ENCODE data around the gene PSMA8.
"Not testable (repeated sequence)": the region's sequence is repeated elsewhere in the genome, so short reads cannot be mapped to it uniquely, and the experiment has no call there.

The PSMA8 gene

GRCh38 chr18:26133652-26134051 lies at the start of gene PSMA8:
Gene PSMA8, plus strand, starts transcription at chr18:26133869. Its CDS starts 97 bp downstream, at chr18:26133966.
- no peak for DNase-seq

GRCh38 chr18:26085056-26085455 lies 48.6 kb upstream of the PSMA8 start:
- no peak for DNase-seq

GRCh38 chr18:26086959-26087358 lies 46.7 kb upstream of the PSMA8 start:
- DNase-seq = no peak

- DNase-seq = no peak
Measured at GRCh38 chr18:26088487-26088886, 45.2 kb upstream of the PSMA8 start.

GRCh38 chr18:26089293-26090129 lies 44.2 kb upstream of the PSMA8 start:
- peak; percentile 58 for DNase-seq

- peak; percentile 81 for DNase-seq
Measured at GRCh38 chr18:26090130-26091046, 43.3 kb upstream of the PSMA8 start, which contains the start of gene SS18. Gene SS18, minus strand, starts transcription at chr18:26090613. Its CDS starts 44 bp downstream, at chr18:26090569.

- DNase-seq = no peak
Measured at GRCh38 chr18:26091047-26091630, 42.5 kb upstream of the PSMA8 start.

GRCh38 chr18:26096852-26097251 lies 36.8 kb upstream of the PSMA8 start:
- no peak for DNase-seq

- DNase-seq = no peak
Measured at GRCh38 chr18:26097563-26097962, 36.1 kb upstream of the PSMA8 start.

GRCh38 chr18:26103579-26103978 lies 30.1 kb upstream of the PSMA8 start:
- DNase-seq = no peak

- no peak for DNase-seq
Measured at GRCh38 chr18:26104035-26104434, 29.6 kb upstream of the PSMA8 start.

GRCh38 chr18:26119246-26119645 lies 14.4 kb upstream of the PSMA8 start:
- no peak for DNase-seq

GRCh38 chr18:26121476-26121875 lies 12.2 kb upstream of the PSMA8 start:
- no peak for DNase-seq

- DNase-seq = not testable (repeated sequence)
Measured at GRCh38 chr18:26121994-26122393, 11.7 kb upstream of the PSMA8 start.

- no peak for DNase-seq
Measured at GRCh38 chr18:26127786-26128185, 5.9 kb upstream of the PSMA8 start.

GRCh38 chr18:26128192-26128591 lies 5.5 kb upstream of the PSMA8 start:
- DNase-seq = not testable (repeated sequence)

GRCh38 chr18:26134107-26134506 lies 438 bp downstream of the PSMA8 start:
- no peak for DNase-seq

- DNase-seq = no peak
Measured at GRCh38 chr18:26135548-26135947, 1.9 kb downstream of the PSMA8 start.

GRCh38 chr18:26157326-26157725 lies 23.7 kb downstream of the PSMA8 start:
- DNase-seq = no peak

- DNase-seq = no peak
Measured at GRCh38 chr18:26159353-26159752, 25.7 kb downstream of the PSMA8 start.

- DNase-seq = no peak
Measured at GRCh38 chr18:26164571-26164970, 30.9 kb downstream of the PSMA8 start.

GRCh38 chr18:26167592-26167991 lies 33.9 kb downstream of the PSMA8 start:
- peak; percentile 51 for DNase-seq

GRCh38 chr18:26175481-26175880 lies 41.8 kb downstream of the PSMA8 start:
- DNase-seq = no peak
